Keratinocyte (primary cell): ENCODE results near the gene TNS1.
A peak's percentile ranks its signal among the peaks of the same experiment; 100 is the strongest.

ENCODE experiments used
- CTCF ChIP-seq, 3 experiments: IDR thresholded peaks in 1 of 3; conservative IDR thresholded peaks in 1 of 3; optimal IDR thresholded peaks in 1 of 3; 2 replicates in 2 of 3; 3 replicates in 1 of 3; pipeline versions ENCODE3 to v1.5.1; 2011; ENCODE audit warnings: low read length in 3 of 3, mild to moderate bottlenecking in 3 of 3, moderate library complexity in 2 of 3, control low read depth in 1 of 3, inconsistent platforms in 1 of 3; ENCODE audit not compliant: insufficient read depth in 2 of 3; ENCODE audit errors: extremely low read depth in 1 of 3
- EZH2 ChIP-seq: IDR thresholded peaks from one replicate; pipeline ENCODE4 v1.6.1; 2012; ENCODE audit warnings: inconsistent platforms, mild to moderate bottlenecking, low read length, moderate library complexity

- TF ChIP-seq CTCF (optimal IDR thresholded peaks at IDR 0.05 in 1 of 3, IDR thresholded peaks at IDR 0.05 in 1 of 3, conservative IDR thresholded peaks at IDR 0.05 in 1 of 3; ENCODE audit: extremely low read depth in 1 of 3, insufficient read depth in 2 of 3, low read length in 3 of 3) (peak in 2 of 3 experiments; percentile 81 to 88), EZH2 (no peak)
Measured at GRCh38 chr2:217988014-217988839, 14.6 kb downstream of the TNS1 start.
